Adrenal gland (tissue), 5 donors: ENCODE data around the gene GHDC.
A peak's percentile ranks its signal among the peaks of the same experiment; 100 is the strongest.

Experiments
- POLR2A ChIP-seq, 2 donors: fragments of 450-650 bp; IDR thresholded peaks; one replicate each; pipeline ENCODE4 v1.6.1; 2017; ENCODE audit warnings: antibody characterized with exemption in 2 of 2, mild to moderate bottlenecking in 2 of 2, moderate library complexity in 1 of 2
- TF ChIP-seq, protein P1 (sequence below), 6 experiments: fragments of 450-650 bp in 4 of 6; fragments of 200-600 bp in 2 of 6; sonication (generic) in 1 of 6; IDR thresholded peaks; 1 replicate in 5 of 6; 2 replicates in 1 of 6; pipeline versions ENCODE4 v1.5.1 to v1.8.0; 2016 to 2021; ENCODE audit warnings: antibody characterized with exemption in 6 of 6, mild to moderate bottlenecking in 2 of 6, moderate library complexity in 1 of 6
- donor health status: DM: no; HTN: no; CAD: no.

DNA sequence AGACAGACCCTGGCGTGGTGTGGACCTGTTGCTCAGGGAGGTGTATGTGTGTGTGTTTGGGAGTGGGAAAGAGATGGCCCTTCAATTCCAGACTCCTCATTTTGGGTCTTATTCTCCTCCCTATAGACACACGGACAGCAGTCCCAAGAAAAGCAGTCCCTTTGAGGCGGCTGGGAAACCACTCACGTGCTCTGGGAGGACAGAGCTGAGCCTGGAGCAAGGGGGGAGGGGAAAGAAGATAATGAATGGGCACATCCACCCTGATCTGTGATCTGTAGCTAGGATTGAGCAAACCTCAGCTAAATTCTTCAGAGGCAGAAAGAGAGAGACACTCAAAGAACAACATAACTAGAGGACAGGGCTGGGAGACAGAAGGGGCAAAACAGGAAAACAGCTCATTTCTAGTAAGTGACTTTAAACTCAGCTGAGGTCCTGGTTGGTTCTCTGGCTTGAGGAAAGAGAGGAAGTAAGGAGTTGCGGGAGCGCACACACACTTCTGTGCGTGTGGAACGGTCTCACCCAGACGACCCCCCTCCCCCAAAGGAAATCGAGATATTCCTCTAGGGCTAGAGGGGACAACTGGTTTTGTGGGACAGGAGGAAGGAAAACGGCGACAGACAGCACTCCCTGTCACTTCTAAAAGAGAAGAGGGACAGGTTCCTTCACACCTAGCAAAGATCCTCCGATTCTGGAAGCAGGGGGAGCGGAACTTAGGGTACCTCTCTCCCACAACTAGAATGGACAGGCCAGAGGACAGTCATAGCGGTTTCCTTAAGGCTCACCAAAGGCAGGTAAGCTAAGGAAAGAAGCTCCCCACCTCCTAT is 40.2 kb downstream of the GHDC start:
- TF ChIP-seq, protein P1, sequence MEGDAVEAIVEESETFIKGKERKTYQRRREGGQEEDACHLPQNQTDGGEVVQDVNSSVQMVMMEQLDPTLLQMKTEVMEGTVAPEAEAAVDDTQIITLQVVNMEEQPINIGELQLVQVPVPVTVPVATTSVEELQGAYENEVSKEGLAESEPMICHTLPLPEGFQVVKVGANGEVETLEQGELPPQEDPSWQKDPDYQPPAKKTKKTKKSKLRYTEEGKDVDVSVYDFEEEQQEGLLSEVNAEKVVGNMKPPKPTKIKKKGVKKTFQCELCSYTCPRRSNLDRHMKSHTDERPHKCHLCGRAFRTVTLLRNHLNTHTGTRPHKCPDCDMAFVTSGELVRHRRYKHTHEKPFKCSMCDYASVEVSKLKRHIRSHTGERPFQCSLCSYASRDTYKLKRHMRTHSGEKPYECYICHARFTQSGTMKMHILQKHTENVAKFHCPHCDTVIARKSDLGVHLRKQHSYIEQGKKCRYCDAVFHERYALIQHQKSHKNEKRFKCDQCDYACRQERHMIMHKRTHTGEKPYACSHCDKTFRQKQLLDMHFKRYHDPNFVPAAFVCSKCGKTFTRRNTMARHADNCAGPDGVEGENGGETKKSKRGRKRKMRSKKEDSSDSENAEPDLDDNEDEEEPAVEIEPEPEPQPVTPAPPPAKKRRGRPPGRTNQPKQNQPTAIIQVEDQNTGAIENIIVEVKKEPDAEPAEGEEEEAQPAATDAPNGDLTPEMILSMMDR (IDR thresholded peaks at IDR 0.05) = no peak
- TF ChIP-seq POLR2A (IDR thresholded peaks at IDR 0.05) = peak in 1 of 2 donors; percentile 7
